C4-2B (cell line): ENCODE results near the gene OSBPL10.

Experiments
- CTCF ChIP-seq: fragments of 450-650 bp; conservative IDR thresholded peaks from 2 replicates; pipeline ENCODE4 v1.5.1; 2017; ENCODE audit warnings: mild to moderate bottlenecking
- ZFX ChIP-seq: fragments of 450-650 bp; IDR thresholded peaks from 2 replicates; pipeline ENCODE4 v1.6.1; 2017

GRCh38 chr3:31985831-31986230 is 4.8 kb upstream of the OSBPL10 start:
- TF ChIP-seq CTCF (no peak), ZFX (no peak)
